ENCODE data around the gene GTF3C1.

GTF3C1 gene

GRCh38 chr16:27549746-27550581 is at the start of gene GTF3C1, which contains the start of gene KATNIP:
Gene GTF3C1 (minus strand): TSS chr16:27549913. CDS start chr16:27549890, 23 bp downstream.
Gene KATNIP (plus strand): TSS chr16:27550144. CDS start chr16:27550171, 27 bp downstream.
- H3K27ac ChIP-seq (ENCODE audit: low read depth, low read length) = peak within 1 kb of the TSS; percentile 32
- no peaks in the 10 kb centered on the region for H3K9me3 ChIP-seq (ENCODE audit: control insufficient read depth in 5 of 5, low read length in 5 of 5)
- no peaks in the 10 kb centered on the region for H3K27me3 ChIP-seq (ENCODE audit: control insufficient read depth in 5 of 5, insufficient read depth in 4 of 5, low read length in 5 of 5)
- H3K4me3 ChIP-seq (ENCODE audit: low read depth in 1 of 5, low read length in 5 of 5) = peak within 1 kb of the TSS; percentile 80 to 99 (median 96)
- peak within 1 kb of the TSS; percentile 3 to 93 (median 76) for H3K9ac ChIP-seq (ENCODE audit: low read length in 5 of 5)
- H3K4me1 ChIP-seq (ENCODE audit: control insufficient read depth in 5 of 5, insufficient read depth in 5 of 5, low read length in 5 of 5) = peaks cover 5 to 39% (median 32%) of the 10 kb centered on the region in 5 donors
- peaks cover 4 to 11% (median 5%) of the 10 kb centered on the region in 5 donors for H3K36me3 ChIP-seq (ENCODE audit: control insufficient read depth in 5 of 5, insufficient read depth in 5 of 5, low read length in 5 of 5)

GRCh38 chr16:27598931-27599565 is 49.3 kb upstream of the GTF3C1 start:
- H3K4me3 ChIP-seq (ENCODE audit: low read depth in 1 of 5, low read length in 5 of 5) = no peak overlapping the region
- no peaks in the 10 kb centered on the region for H3K4me1 ChIP-seq (ENCODE audit: control insufficient read depth in 5 of 5, insufficient read depth in 5 of 5, low read length in 5 of 5)
- no peaks in the 10 kb centered on the region for H3K27me3 ChIP-seq (ENCODE audit: control insufficient read depth in 5 of 5, insufficient read depth in 4 of 5, low read length in 5 of 5)
- no peak overlapping the region for H3K9ac ChIP-seq (ENCODE audit: low read length in 5 of 5)
- H3K36me3 ChIP-seq (ENCODE audit: control insufficient read depth in 5 of 5, insufficient read depth in 5 of 5, low read length in 5 of 5) = peaks cover 0 to 8% (median 5%) of the 10 kb centered on the region in 5 donors
- H3K9me3 ChIP-seq (ENCODE audit: control insufficient read depth in 5 of 5, low read length in 5 of 5) = no peaks in the 10 kb centered on the region
- H3K27ac ChIP-seq (ENCODE audit: low read depth, low read length) = no peak overlapping the region

- Histone ChIP-seq H3K27me3 (ENCODE audit: control insufficient read depth in 5 of 5, insufficient read depth in 4 of 5, low read length in 5 of 5) (no peaks in the 10 kb centered on the region), H3K9ac (ENCODE audit: low read length in 5 of 5) (no peak overlapping the region), H3K4me3 (ENCODE audit: low read depth in 1 of 5, low read length in 5 of 5) (no peak overlapping the region), H3K27ac (ENCODE audit: low read depth, low read length) (no peak overlapping the region), H3K4me1 (ENCODE audit: control insufficient read depth in 5 of 5, insufficient read depth in 5 of 5, low read length in 5 of 5) (no peaks in the 10 kb centered on the region), H3K9me3 (ENCODE audit: control insufficient read depth in 5 of 5, low read length in 5 of 5) (no peaks in the 10 kb centered on the region), H3K36me3 (ENCODE audit: control insufficient read depth in 5 of 5, insufficient read depth in 5 of 5, low read length in 5 of 5) (peaks cover 0 to 12% (median 5%) of the 10 kb centered on the region in 5 donors)
Measured at GRCh38 chr16:27598220-27598619, 48.5 kb upstream of the GTF3C1 start.

GRCh38 chr16:27597361-27597760 is 47.6 kb upstream of the GTF3C1 start:
- Histone ChIP-seq H3K4me3 (ENCODE audit: low read depth in 1 of 5, low read length in 5 of 5) (no peak overlapping the region), H3K27me3 (ENCODE audit: control insufficient read depth in 5 of 5, insufficient read depth in 4 of 5, low read length in 5 of 5) (no peaks in the 10 kb centered on the region), H3K27ac (ENCODE audit: low read depth, low read length) (no peak overlapping the region), H3K36me3 (ENCODE audit: control insufficient read depth in 5 of 5, insufficient read depth in 5 of 5, low read length in 5 of 5) (peaks cover 0 to 12% (median 5%) of the 10 kb centered on the region in 5 donors), H3K9ac (ENCODE audit: low read length in 5 of 5) (no peak overlapping the region), H3K9me3 (ENCODE audit: control insufficient read depth in 5 of 5, low read length in 5 of 5) (no peaks in the 10 kb centered on the region), H3K4me1 (ENCODE audit: control insufficient read depth in 5 of 5, insufficient read depth in 5 of 5, low read length in 5 of 5) (no peaks in the 10 kb centered on the region)

GRCh38 chr16:27596411-27596810 is 46.7 kb upstream of the GTF3C1 start:
- Histone ChIP-seq H3K9me3 (ENCODE audit: control insufficient read depth in 5 of 5, low read length in 5 of 5) (no peaks in the 10 kb centered on the region), H3K27me3 (ENCODE audit: control insufficient read depth in 5 of 5, insufficient read depth in 4 of 5, low read length in 5 of 5) (no peaks in the 10 kb centered on the region), H3K9ac (ENCODE audit: low read length in 5 of 5) (no peak overlapping the region), H3K36me3 (ENCODE audit: control insufficient read depth in 5 of 5, insufficient read depth in 5 of 5, low read length in 5 of 5) (peaks cover 0 to 12% (median 5%) of the 10 kb centered on the region in 5 donors), H3K27ac (ENCODE audit: low read depth, low read length) (no peak overlapping the region), H3K4me1 (ENCODE audit: control insufficient read depth in 5 of 5, insufficient read depth in 5 of 5, low read length in 5 of 5) (no peaks in the 10 kb centered on the region), H3K4me3 (ENCODE audit: low read depth in 1 of 5, low read length in 5 of 5) (no peak overlapping the region)

- Histone ChIP-seq H3K27me3 (ENCODE audit: control insufficient read depth in 5 of 5, insufficient read depth in 4 of 5, low read length in 5 of 5) (no peaks in the 10 kb centered on the region), H3K9me3 (ENCODE audit: control insufficient read depth in 5 of 5, low read length in 5 of 5) (no peaks in the 10 kb centered on the region), H3K4me3 (ENCODE audit: low read depth in 1 of 5, low read length in 5 of 5) (no peak overlapping the region), H3K9ac (ENCODE audit: low read length in 5 of 5) (no peak overlapping the region), H3K4me1 (ENCODE audit: control insufficient read depth in 5 of 5, insufficient read depth in 5 of 5, low read length in 5 of 5) (no peaks in the 10 kb centered on the region), H3K36me3 (ENCODE audit: control insufficient read depth in 5 of 5, insufficient read depth in 5 of 5, low read length in 5 of 5) (peaks cover 0 to 12% (median 5%) of the 10 kb centered on the region in 5 donors), H3K27ac (ENCODE audit: low read depth, low read length) (no peak overlapping the region)
Measured at GRCh38 chr16:27595993-27596392, 46.3 kb upstream of the GTF3C1 start.

GRCh38 chr16:27595475-27595874 is 45.8 kb upstream of the GTF3C1 start:
- no peak overlapping the region for H3K27ac ChIP-seq (ENCODE audit: low read depth, low read length)
- H3K4me3 ChIP-seq (ENCODE audit: low read depth in 1 of 5, low read length in 5 of 5) = no peak overlapping the region
- peaks cover 0 to 12% (median 5%) of the 10 kb centered on the region in 5 donors for H3K36me3 ChIP-seq (ENCODE audit: control insufficient read depth in 5 of 5, insufficient read depth in 5 of 5, low read length in 5 of 5)
- no peak overlapping the region for H3K9ac ChIP-seq (ENCODE audit: low read length in 5 of 5)
- no peaks in the 10 kb centered on the region for H3K27me3 ChIP-seq (ENCODE audit: control insufficient read depth in 5 of 5, insufficient read depth in 4 of 5, low read length in 5 of 5)
- H3K9me3 ChIP-seq (ENCODE audit: control insufficient read depth in 5 of 5, low read length in 5 of 5) = no peaks in the 10 kb centered on the region
- H3K4me1 ChIP-seq (ENCODE audit: control insufficient read depth in 5 of 5, insufficient read depth in 5 of 5, low read length in 5 of 5) = no peaks in the 10 kb centered on the region

GRCh38 chr16:27591837-27592236 is 42.1 kb upstream of the GTF3C1 start:
- peaks cover 0 to 7% (median 0%) of the 10 kb centered on the region in 5 donors for H3K36me3 ChIP-seq (ENCODE audit: control insufficient read depth in 5 of 5, insufficient read depth in 5 of 5, low read length in 5 of 5)
- H3K27ac ChIP-seq (ENCODE audit: low read depth, low read length) = no peak overlapping the region
- H3K9me3 ChIP-seq (ENCODE audit: control insufficient read depth in 5 of 5, low read length in 5 of 5) = peaks cover 0 to 4% (median 4%) of the 10 kb centered on the region in 5 donors
- no peak overlapping the region for H3K9ac ChIP-seq (ENCODE audit: low read length in 5 of 5)
- H3K4me3 ChIP-seq (ENCODE audit: low read depth in 1 of 5, low read length in 5 of 5) = no peak overlapping the region
- H3K27me3 ChIP-seq (ENCODE audit: control insufficient read depth in 5 of 5, insufficient read depth in 4 of 5, low read length in 5 of 5) = no peaks in the 10 kb centered on the region
- no peaks in the 10 kb centered on the region for H3K4me1 ChIP-seq (ENCODE audit: control insufficient read depth in 5 of 5, insufficient read depth in 5 of 5, low read length in 5 of 5)

GRCh38 chr16:27588057-27588456 is 38.3 kb upstream of the GTF3C1 start:
- peaks cover 0 to 9% (median 2%) of the 10 kb centered on the region in 5 donors for H3K36me3 ChIP-seq (ENCODE audit: control insufficient read depth in 5 of 5, insufficient read depth in 5 of 5, low read length in 5 of 5)
- H3K4me1 ChIP-seq (ENCODE audit: control insufficient read depth in 5 of 5, insufficient read depth in 5 of 5, low read length in 5 of 5) = no peaks in the 10 kb centered on the region
- no peak overlapping the region for H3K9ac ChIP-seq (ENCODE audit: low read length in 5 of 5)

GRCh38 chr16:27586711-27587110 is 37.0 kb upstream of the GTF3C1 start:
- no peaks in the 10 kb centered on the region for H3K4me1 ChIP-seq (ENCODE audit: control insufficient read depth in 5 of 5, insufficient read depth in 5 of 5, low read length in 5 of 5)
- H3K36me3 ChIP-seq (ENCODE audit: control insufficient read depth in 5 of 5, insufficient read depth in 5 of 5, low read length in 5 of 5) = peaks cover 0 to 15% (median 2%) of the 10 kb centered on the region in 5 donors
- peak overlapping the region in 1 of 5 donors; percentile 20 for H3K4me3 ChIP-seq (ENCODE audit: low read depth in 1 of 5, low read length in 5 of 5)
- peaks cover 0 to 7% (median 4%) of the 10 kb centered on the region in 5 donors for H3K9me3 ChIP-seq (ENCODE audit: control insufficient read depth in 5 of 5, low read length in 5 of 5)
- no peaks in the 10 kb centered on the region for H3K27me3 ChIP-seq (ENCODE audit: control insufficient read depth in 5 of 5, insufficient read depth in 4 of 5, low read length in 5 of 5)
- H3K9ac ChIP-seq (ENCODE audit: low read length in 5 of 5) = no peak overlapping the region
- H3K27ac ChIP-seq (ENCODE audit: low read depth, low read length) = no peak overlapping the region

More at GRCh38 chr16:27588057-27588456, 38.3 kb upstream of the GTF3C1 start:
- H3K27me3 ChIP-seq (ENCODE audit: control insufficient read depth in 5 of 5, insufficient read depth in 4 of 5, low read length in 5 of 5) = no peaks in the 10 kb centered on the region
- H3K4me3 ChIP-seq (ENCODE audit: low read depth in 1 of 5, low read length in 5 of 5) = no peak overlapping the region
- H3K9me3 ChIP-seq (ENCODE audit: control insufficient read depth in 5 of 5, low read length in 5 of 5) = peaks cover 0 to 7% (median 4%) of the 10 kb centered on the region in 5 donors
- H3K27ac ChIP-seq (ENCODE audit: low read depth, low read length) = no peak overlapping the region

Data from subcutaneous abdominal adipose tissue (tissue), 5 donors.